Gastroesophageal sphincter (tissue), 3 donors: Measurements from ENCODE around the gene MARCHF4.

ENCODE experiments used
- CTCF ChIP-seq, 4 experiments: fragments of 200-600 bp in 2 of 4; fragments of 450-650 bp in 2 of 4; sonication (generic) in 1 of 4; IDR thresholded peaks; one replicate each; pipeline ENCODE4 v1.5.1; 2017 to 2019; ENCODE audit warnings: antibody characterized with exemption in 4 of 4, mild to moderate bottlenecking in 2 of 4, moderate library complexity in 2 of 4
- EP300 ChIP-seq: sonication (generic); formaldehyde crosslinking; IDR thresholded peaks from one replicate; pipeline ENCODE4 v1.6.1; 2017; ENCODE audit warnings: antibody characterized with exemption, mild to moderate bottlenecking
- POLR2A ChIP-seq, 2 donors: fragments of 450-650 bp; IDR thresholded peaks; one replicate each; pipeline ENCODE4 v1.6.1; 2017; ENCODE audit warnings: antibody characterized with exemption in 2 of 2, mild to moderate bottlenecking in 2 of 2, moderate library complexity in 1 of 2
- POLR2AphosphoS5 ChIP-seq: sonication (generic); formaldehyde crosslinking; IDR thresholded peaks from one replicate; pipeline ENCODE4 v1.6.1; 2017; ENCODE audit warnings: antibody characterized with exemption

- TF ChIP-seq POLR2A (IDR thresholded peaks at IDR 0.05), result no peak
- no peak for TF ChIP-seq CTCF (IDR thresholded peaks at IDR 0.05)
- no peak for TF ChIP-seq EP300
- TF ChIP-seq POLR2AphosphoS5, result no peak
These were observed 19.8 kb upstream of the MARCHF4 start for GRCh38 chr2:216392018-216392562.
